Tibial artery (tissue), 4 donors: ENCODE data around the gene VAV3.

ENCODE experiments used
- DNase-seq, 2 donors: peaks; one replicate each; pipeline ENCODE4 v3.0.0-alpha.2; 2019
- H3K27ac ChIP-seq, 2 donors: fragments of 200-600 bp; sonication (generic) in 1 of 2; 1 replicate in 1 of 2; 2 replicates in 1 of 2; pipeline ENCODE4 v1.5.1; 2018 to 2019; ENCODE audit warnings: mild to moderate bottlenecking in 1 of 2
- H3K27me3 ChIP-seq, 2 donors: fragments of 200-600 bp; sonication (generic) in 1 of 2; one replicate each; pipeline versions ENCODE4 v1.5.1 to v1.6.0; 2016 to 2019
- H3K36me3 ChIP-seq, 3 donors: fragments of 200-600 bp; sonication (generic) in 2 of 3; one replicate each; pipeline ENCODE4 v1.5.1; 2016 to 2019; ENCODE audit warnings: mild to moderate bottlenecking in 2 of 3
- H3K4me1 ChIP-seq, 4 donors: fragments of 200-600 bp; sonication (generic) in 2 of 4; 1 replicate in 3 of 4; 2 replicates in 1 of 4; pipeline ENCODE4 v1.5.1; 2016 to 2019
- H3K4me3 ChIP-seq, 2 donors: fragments of 200-600 bp; sonication (generic) in 1 of 2; 1 replicate in 1 of 2; 2 replicates in 1 of 2; pipeline ENCODE4 v1.5.1; 2018 to 2019; ENCODE audit warnings: mild to moderate bottlenecking in 2 of 2
- H3K9me3 ChIP-seq, 3 donors: fragments of 200-600 bp; sonication (generic) in 1 of 3; one replicate each; pipeline ENCODE4 v1.5.1; 2016 to 2019
- intact Hi-C: fragments of 100-400 bp; cut with DNase I; formaldehyde crosslinking; loops from one replicate; pipeline ENCODE4 v1.15.0; 2023; ENCODE audit warnings: low total_unique reads
- TF ChIP-seq, protein P1 (sequence below), 2 experiments: fragments of 200-600 bp in 1 of 2; fragments of 450-650 bp in 1 of 2; IDR thresholded peaks; one replicate each; pipeline ENCODE4 v1.5.1; 2017 to 2019; ENCODE audit warnings: antibody characterized with exemption in 2 of 2, mild to moderate bottlenecking in 1 of 2, moderate library complexity in 1 of 2

Gene VAV3

DNA sequence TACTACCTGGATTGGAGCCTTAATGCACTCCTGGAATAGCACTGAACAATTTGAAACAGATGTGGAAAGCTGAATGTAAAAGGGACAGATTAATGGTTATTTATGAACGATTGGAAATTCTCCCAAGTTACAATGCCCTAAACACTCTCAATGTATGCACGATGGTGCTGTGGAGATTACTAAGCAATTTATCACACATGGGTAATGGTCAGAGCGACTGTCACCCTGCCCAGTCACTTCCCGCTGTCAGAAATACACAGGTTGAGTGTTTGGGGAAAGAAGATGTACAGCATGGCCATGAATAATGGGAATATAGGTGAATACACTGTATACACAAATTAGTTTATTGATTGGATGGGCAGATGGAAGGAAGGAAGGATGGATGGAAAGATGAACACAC is 342.4 kb downstream of the VAV3 start:
- Histone ChIP-seq H3K4me1 (no peaks in the 10 kb centered on the region), H3K27ac (no peak overlapping the region), H3K9me3 (no peaks in the 10 kb centered on the region), H3K27me3 (no peaks in the 10 kb centered on the region), H3K36me3 (no peaks in the 10 kb centered on the region), H3K4me3 (no peak overlapping the region)
- TF ChIP-seq, protein P1, sequence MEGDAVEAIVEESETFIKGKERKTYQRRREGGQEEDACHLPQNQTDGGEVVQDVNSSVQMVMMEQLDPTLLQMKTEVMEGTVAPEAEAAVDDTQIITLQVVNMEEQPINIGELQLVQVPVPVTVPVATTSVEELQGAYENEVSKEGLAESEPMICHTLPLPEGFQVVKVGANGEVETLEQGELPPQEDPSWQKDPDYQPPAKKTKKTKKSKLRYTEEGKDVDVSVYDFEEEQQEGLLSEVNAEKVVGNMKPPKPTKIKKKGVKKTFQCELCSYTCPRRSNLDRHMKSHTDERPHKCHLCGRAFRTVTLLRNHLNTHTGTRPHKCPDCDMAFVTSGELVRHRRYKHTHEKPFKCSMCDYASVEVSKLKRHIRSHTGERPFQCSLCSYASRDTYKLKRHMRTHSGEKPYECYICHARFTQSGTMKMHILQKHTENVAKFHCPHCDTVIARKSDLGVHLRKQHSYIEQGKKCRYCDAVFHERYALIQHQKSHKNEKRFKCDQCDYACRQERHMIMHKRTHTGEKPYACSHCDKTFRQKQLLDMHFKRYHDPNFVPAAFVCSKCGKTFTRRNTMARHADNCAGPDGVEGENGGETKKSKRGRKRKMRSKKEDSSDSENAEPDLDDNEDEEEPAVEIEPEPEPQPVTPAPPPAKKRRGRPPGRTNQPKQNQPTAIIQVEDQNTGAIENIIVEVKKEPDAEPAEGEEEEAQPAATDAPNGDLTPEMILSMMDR (IDR thresholded peaks at IDR 0.05): no peak
- DNase-seq: no peak
- intact Hi-C loops: no loop called here

DNA sequence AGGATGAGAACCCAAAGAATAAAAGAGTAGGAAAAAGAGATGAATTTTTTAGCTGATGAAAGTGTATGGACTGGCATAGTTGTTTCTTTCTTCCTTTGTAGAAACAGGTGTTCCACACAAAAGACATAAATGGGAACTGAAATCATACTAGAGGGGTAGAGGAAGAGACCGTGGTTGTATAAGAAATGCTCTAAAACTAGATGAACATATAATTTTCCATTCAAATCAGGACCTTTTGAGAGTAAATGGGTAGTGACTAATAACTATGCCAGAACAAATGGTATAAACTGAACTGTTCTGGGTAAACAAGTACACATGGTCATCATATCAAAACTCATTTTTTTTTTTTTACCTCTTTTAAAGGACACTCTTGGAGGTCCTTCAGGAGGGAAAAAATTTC is 344.2 kb downstream of the VAV3 start:
- no peak overlapping the region for H3K27ac ChIP-seq
- no peaks in the 10 kb centered on the region for H3K4me1 ChIP-seq
- no peak for DNase-seq
- intact Hi-C loops: no loop called here
- no peak overlapping the region for H3K4me3 ChIP-seq
- TF ChIP-seq, protein P1 (IDR thresholded peaks at IDR 0.05): no peak
- H3K36me3 ChIP-seq: no peaks in the 10 kb centered on the region
- no peaks in the 10 kb centered on the region for H3K27me3 ChIP-seq
- no peaks in the 10 kb centered on the region for H3K9me3 ChIP-seq

DNA sequence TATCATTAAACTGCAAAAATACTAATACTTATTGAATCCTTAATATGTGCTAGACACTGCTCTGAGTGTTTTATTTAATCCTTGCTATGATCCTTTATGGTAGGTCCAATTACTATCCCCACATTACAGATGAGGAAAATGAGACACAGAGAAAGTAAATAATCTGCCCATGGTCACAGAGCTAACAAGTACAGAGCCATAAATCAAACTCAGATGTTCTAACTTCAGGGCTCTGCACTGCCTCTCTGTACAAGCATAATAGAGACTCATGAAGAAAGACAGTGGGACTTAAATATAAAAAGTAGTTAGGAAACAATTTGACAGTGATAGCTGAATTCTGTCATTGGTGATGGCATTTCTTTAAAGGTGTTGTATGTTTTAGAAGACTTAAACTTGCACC is 346.4 kb downstream of the VAV3 start:
- DNase-seq: no peak
- no peaks in the 10 kb centered on the region for H3K36me3 ChIP-seq
- H3K27ac ChIP-seq: no peak overlapping the region
- H3K4me3 ChIP-seq: no peak overlapping the region
- H3K4me1 ChIP-seq: no peaks in the 10 kb centered on the region
- H3K27me3 ChIP-seq: no peaks in the 10 kb centered on the region
- intact Hi-C loops: no loop called here
- no peaks in the 10 kb centered on the region for H3K9me3 ChIP-seq
- TF ChIP-seq, protein P1 (IDR thresholded peaks at IDR 0.05): no peak

DNA sequence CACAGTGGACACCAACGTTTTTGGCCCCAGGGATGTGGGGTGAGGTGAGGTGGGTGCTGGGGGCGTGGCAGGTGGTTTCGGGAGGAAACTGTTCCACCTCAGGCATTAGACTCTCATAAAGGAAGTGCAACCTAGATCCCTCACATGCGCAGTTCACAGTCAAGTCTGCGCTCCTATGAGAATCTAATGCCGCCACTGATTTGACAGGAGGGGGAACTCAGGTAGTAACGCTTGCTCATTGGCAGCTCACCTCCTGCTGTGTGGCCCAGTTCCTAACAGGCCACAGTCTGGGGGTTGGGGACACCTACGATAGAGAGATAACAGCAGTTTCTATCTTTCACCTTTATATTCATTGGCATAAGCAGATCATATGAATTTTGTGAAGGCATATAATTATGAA is 347.1 kb downstream of the VAV3 start:
- Histone ChIP-seq H3K4me3 (no peak overlapping the region), H3K36me3 (no peaks in the 10 kb centered on the region), H3K4me1 (no peaks in the 10 kb centered on the region), H3K9me3 (no peaks in the 10 kb centered on the region), H3K27ac (no peak overlapping the region), H3K27me3 (no peaks in the 10 kb centered on the region)
- intact Hi-C loops: no loop called here
- DNase-seq: no peak
- TF ChIP-seq, protein P1 (IDR thresholded peaks at IDR 0.05): no peak

DNA sequence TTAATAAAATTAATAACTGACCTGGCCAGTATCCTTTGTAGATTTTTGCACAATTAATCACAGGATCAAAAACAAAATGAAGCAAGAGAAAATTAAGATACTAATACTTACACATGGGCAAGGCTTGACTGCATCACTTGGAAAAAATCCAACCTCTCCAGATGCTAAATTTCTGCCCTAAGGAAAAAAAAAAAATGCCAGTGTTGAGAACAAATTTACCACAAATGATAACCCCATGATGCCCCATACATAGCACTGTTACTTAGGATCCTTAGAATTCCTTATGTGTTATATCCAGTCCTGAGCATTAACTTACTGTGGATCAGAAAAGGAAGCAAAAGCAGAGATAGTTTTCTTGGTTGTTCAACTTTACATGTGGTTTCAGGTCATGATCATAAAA is 347.5 kb downstream of the VAV3 start:
- intact Hi-C loops: no loop called here
- Histone ChIP-seq H3K9me3 (no peaks in the 10 kb centered on the region), H3K27ac (no peak overlapping the region), H3K4me3 (no peak overlapping the region), H3K27me3 (no peaks in the 10 kb centered on the region), H3K36me3 (no peaks in the 10 kb centered on the region), H3K4me1 (no peaks in the 10 kb centered on the region)
- TF ChIP-seq, protein P1 (IDR thresholded peaks at IDR 0.05): no peak
- no peak for DNase-seq

DNA sequence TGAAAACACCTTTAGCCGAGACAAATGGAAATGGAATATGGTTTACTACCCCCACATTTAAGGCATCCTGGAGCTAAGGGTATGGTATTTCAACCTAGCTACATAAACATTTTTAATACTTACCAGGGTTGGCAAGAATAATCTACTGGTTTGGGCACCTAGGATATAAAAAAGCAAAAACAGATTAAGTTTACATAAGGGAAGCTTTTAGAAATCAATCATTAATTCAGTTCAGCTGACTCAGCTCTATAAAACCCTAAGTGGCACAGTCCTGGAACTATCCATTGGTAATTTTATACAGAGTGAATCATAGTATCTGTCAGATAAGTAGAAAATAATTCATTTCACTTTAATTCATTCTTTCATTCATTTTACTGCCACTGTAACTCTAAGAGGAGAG is 355.2 kb downstream of the VAV3 start:
- DNase-seq: no peak
- no peaks in the 10 kb centered on the region for H3K27me3 ChIP-seq
- no peaks in the 10 kb centered on the region for H3K9me3 ChIP-seq
- TF ChIP-seq, protein P1 (IDR thresholded peaks at IDR 0.05): no peak
- no peak overlapping the region for H3K27ac ChIP-seq
- H3K4me3 ChIP-seq: no peak overlapping the region
- no peaks in the 10 kb centered on the region for H3K36me3 ChIP-seq
- no peaks in the 10 kb centered on the region for H3K4me1 ChIP-seq
- intact Hi-C loops: no loop called here
